Neural cell (in vitro differentiated cells): ENCODE results near the gene TRABD2B. TPM values are rescaled to one million over a fixed set of nuclear protein-coding genes. Genes with fewer than 3 reads are reported as not detected.

Experiments
- H2AFZ ChIP-seq: fragments of 200-600, 300-800 bp; sonication (generic), shearing (Covaris generic); 2 replicates; pipeline ENCODE4 v1.6.0; 2014; ENCODE audit warnings: low read depth, mild to moderate bottlenecking, antibody characterized with exemption, low read length, moderate library complexity
- H3F3A ChIP-seq: fragments of 200-600 bp; shearing (Covaris generic); 2 replicates; pipeline ENCODE4 v1.6.1; 2016; ENCODE audit warnings: mild to moderate bottlenecking, moderate library complexity, mixed read lengths, antibody characterized with exemption, low read length; ENCODE audit not compliant: insufficient read depth, poor library complexity, severe bottlenecking
- H3K27ac ChIP-seq: fragments of 200-600, 300-800 bp; sonication (generic), shearing (Covaris generic); 2 replicates; pipeline ENCODE4 v1.5.1; 2014; ENCODE audit warnings: mild to moderate bottlenecking, low read length, moderate library complexity
- H3K27me3 ChIP-seq: fragments of 300-800, 200-600 bp; sonication (generic), shearing (Covaris generic); 2 replicates; pipeline ENCODE4 v1.6.0; 2014; ENCODE audit warnings: mild to moderate bottlenecking, low read depth, low read length, moderate library complexity; ENCODE audit not compliant: insufficient read depth
- H3K36me3 ChIP-seq: fragments of 300-800, 200-600 bp; sonication (generic), shearing (Covaris generic); 2 replicates; pipeline ENCODE4 v1.5.1; 2014; ENCODE audit warnings: mild to moderate bottlenecking, antibody characterized with exemption, low read length, moderate library complexity; ENCODE audit not compliant: insufficient read depth
- H3K4me2 ChIP-seq: fragments of 300-800, 200-600 bp; sonication (generic), shearing (Covaris generic); 2 replicates; pipeline ENCODE4 v1.6.0; 2014; ENCODE audit warnings: mild to moderate bottlenecking, low read length
- H3K4me3 ChIP-seq: fragments of 300-800, 200-600 bp; sonication (generic), shearing (Covaris generic); 2 replicates; pipeline ENCODE4 v1.5.1; 2014; ENCODE audit warnings: mild to moderate bottlenecking, low read length, moderate library complexity
- H3K79me2 ChIP-seq: fragments of 200-600 bp; shearing (Covaris generic); replicated peaks from 2 replicates; pipeline ENCODE4 v1.6.0; 2014; ENCODE audit warnings: mild to moderate bottlenecking, low read length, moderate library complexity; ENCODE audit not compliant: insufficient read depth
- H3K9ac ChIP-seq: fragments of 300-800, 200-600 bp; sonication (generic), shearing (Covaris generic); 2 replicates; pipeline ENCODE4 v1.6.1; 2016; ENCODE audit warnings: mild to moderate bottlenecking, low read length, mixed read lengths
- H3K9me2 ChIP-seq: fragments of 200-600 bp; shearing (Covaris generic); 2 replicates; pipeline ENCODE4 v1.6.1; 2016; ENCODE audit warnings: mild to moderate bottlenecking, low read length, mixed read lengths; ENCODE audit not compliant: insufficient read depth
- H3K9me3 ChIP-seq: fragments of 200-600, 300-800 bp; sonication (generic), shearing (Covaris generic); 2 replicates; pipeline ENCODE4 v1.6.1; 2016; ENCODE audit warnings: mild to moderate bottlenecking, mixed run types, low read length, moderate library complexity, mixed read lengths
- H4K20me1 ChIP-seq: fragments of 200-600 bp; shearing (Covaris generic); 2 replicates; pipeline ENCODE4 v1.6.1; 2016; ENCODE audit warnings: mild to moderate bottlenecking, mixed run types; ENCODE audit not compliant: insufficient read depth
- EP300 ChIP-seq: fragments of 450-650 bp; conservative IDR thresholded peaks from 2 replicates; pipeline ENCODE4 v1.6.1; 2014; ENCODE audit warnings: antibody characterized with exemption, mild to moderate bottlenecking, moderate library complexity; ENCODE audit not compliant: poor library complexity, severe bottlenecking
- EZH2 ChIP-seq: fragments of 200-600, 300-800 bp; shearing (Covaris generic), sonication (generic); IDR thresholded peaks from 2 replicates; pipeline ENCODE4 v1.6.1; 2014; ENCODE audit warnings: antibody characterized with exemption, low read length, borderline replicate concordance, mild to moderate bottlenecking; ENCODE audit not compliant: insufficient read depth, poor library complexity, severe bottlenecking
- MXI1 ChIP-seq: fragments of 450-650 bp; conservative IDR thresholded peaks from 2 replicates; pipeline ENCODE4 v1.6.1; 2014; ENCODE audit warnings: antibody characterized with exemption, mild to moderate bottlenecking; ENCODE audit not compliant: poor library complexity, severe bottlenecking
- POLR2AphosphoS5 ChIP-seq: IDR thresholded peaks from 2 replicates; pipeline ENCODE4 v1.6.1; 2012
- RAD21 ChIP-seq: fragments of 450-650 bp; conservative IDR thresholded peaks from 2 replicates; pipeline ENCODE4 v1.6.1; 2014; ENCODE audit warnings: antibody characterized with exemption, mild to moderate bottlenecking, moderate library complexity
- SMC3 ChIP-seq: fragments of 450-650 bp; conservative IDR thresholded peaks from 2 replicates; pipeline ENCODE4 v1.6.1; 2014; ENCODE audit warnings: antibody characterized with exemption, mild to moderate bottlenecking, moderate library complexity; ENCODE audit not compliant: poor library complexity
- TAF1 ChIP-seq: IDR thresholded peaks from 2 replicates; pipeline ENCODE4 v1.6.1; 2012; ENCODE audit warnings: low read depth
- polyA plus RNA-seq: library from polyadenylated mRNA; depleted of rRNA; stranded (reverse); fragments of >200 nt; gene quantifications from 2 replicates; pipeline ENCODE4 v1.2.3, GENCODE V29; 2014
- TF ChIP-seq, protein P1 (sequence below): fragments of 450-650 bp; IDR thresholded peaks from 2 replicates; pipeline ENCODE4 v1.5.1; 2014; ENCODE audit warnings: antibody characterized with exemption, mild to moderate bottlenecking, moderate library complexity; ENCODE audit not compliant: poor library complexity, severe bottlenecking
- TF ChIP-seq, protein P2 (sequence below): IDR thresholded peaks from 2 replicates; pipeline ENCODE4 v1.6.1; 2012; ENCODE audit warnings: borderline replicate concordance

The TRABD2B gene
- polyA plus RNA-seq, 1 donor from 2014 or later, result 0.02 TPM

DNA sequence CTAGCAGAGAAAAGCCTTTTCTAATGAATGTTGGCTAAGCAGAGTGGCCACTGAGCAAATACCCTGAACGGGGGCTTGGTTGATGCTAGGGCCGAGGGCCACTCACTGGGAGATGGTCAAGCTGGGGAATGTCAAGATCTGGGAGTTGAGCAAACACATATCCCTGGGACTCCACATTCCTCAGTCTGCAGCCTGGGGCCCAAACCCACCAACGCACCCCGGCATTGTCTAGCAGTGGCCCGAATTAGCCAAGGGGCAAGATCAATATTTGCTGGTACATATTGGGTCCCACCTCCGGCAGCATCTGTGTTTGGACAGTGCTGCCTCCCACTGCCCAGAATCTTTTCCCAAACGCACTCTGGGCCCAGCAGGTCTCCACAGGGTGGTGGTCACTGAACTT, 144.1 kb downstream of the TRABD2B start:
- Histone ChIP-seq H3K4me3 (no peak overlapping the region), H3K9ac (no peak overlapping the region), H3K4me2 (no peak overlapping the region), H3K36me3 (no peaks in the 10 kb centered on the region), H2AFZ (no peak overlapping the region), H3K27me3 (no peaks in the 10 kb centered on the region), H3K9me2 (no peaks in the 10 kb centered on the region), H4K20me1 (no peaks in the 10 kb centered on the region), H3K79me2 (no peaks in the 10 kb centered on the region), H3K9me3 (no peaks in the 10 kb centered on the region), H3K27ac (no peak overlapping the region), H3F3A (no peaks in the 10 kb centered on the region)
- no peak for TF ChIP-seq TAF1
- no peak for TF ChIP-seq POLR2AphosphoS5
- no peak for TF ChIP-seq EZH2
- TF ChIP-seq, protein P1, sequence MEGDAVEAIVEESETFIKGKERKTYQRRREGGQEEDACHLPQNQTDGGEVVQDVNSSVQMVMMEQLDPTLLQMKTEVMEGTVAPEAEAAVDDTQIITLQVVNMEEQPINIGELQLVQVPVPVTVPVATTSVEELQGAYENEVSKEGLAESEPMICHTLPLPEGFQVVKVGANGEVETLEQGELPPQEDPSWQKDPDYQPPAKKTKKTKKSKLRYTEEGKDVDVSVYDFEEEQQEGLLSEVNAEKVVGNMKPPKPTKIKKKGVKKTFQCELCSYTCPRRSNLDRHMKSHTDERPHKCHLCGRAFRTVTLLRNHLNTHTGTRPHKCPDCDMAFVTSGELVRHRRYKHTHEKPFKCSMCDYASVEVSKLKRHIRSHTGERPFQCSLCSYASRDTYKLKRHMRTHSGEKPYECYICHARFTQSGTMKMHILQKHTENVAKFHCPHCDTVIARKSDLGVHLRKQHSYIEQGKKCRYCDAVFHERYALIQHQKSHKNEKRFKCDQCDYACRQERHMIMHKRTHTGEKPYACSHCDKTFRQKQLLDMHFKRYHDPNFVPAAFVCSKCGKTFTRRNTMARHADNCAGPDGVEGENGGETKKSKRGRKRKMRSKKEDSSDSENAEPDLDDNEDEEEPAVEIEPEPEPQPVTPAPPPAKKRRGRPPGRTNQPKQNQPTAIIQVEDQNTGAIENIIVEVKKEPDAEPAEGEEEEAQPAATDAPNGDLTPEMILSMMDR, result no peak
- TF ChIP-seq, protein P2, sequence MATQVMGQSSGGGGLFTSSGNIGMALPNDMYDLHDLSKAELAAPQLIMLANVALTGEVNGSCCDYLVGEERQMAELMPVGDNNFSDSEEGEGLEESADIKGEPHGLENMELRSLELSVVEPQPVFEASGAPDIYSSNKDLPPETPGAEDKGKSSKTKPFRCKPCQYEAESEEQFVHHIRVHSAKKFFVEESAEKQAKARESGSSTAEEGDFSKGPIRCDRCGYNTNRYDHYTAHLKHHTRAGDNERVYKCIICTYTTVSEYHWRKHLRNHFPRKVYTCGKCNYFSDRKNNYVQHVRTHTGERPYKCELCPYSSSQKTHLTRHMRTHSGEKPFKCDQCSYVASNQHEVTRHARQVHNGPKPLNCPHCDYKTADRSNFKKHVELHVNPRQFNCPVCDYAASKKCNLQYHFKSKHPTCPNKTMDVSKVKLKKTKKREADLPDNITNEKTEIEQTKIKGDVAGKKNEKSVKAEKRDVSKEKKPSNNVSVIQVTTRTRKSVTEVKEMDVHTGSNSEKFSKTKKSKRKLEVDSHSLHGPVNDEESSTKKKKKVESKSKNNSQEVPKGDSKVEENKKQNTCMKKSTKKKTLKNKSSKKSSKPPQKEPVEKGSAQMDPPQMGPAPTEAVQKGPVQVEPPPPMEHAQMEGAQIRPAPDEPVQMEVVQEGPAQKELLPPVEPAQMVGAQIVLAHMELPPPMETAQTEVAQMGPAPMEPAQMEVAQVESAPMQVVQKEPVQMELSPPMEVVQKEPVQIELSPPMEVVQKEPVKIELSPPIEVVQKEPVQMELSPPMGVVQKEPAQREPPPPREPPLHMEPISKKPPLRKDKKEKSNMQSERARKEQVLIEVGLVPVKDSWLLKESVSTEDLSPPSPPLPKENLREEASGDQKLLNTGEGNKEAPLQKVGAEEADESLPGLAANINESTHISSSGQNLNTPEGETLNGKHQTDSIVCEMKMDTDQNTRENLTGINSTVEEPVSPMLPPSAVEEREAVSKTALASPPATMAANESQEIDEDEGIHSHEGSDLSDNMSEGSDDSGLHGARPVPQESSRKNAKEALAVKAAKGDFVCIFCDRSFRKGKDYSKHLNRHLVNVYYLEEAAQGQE, result no peak
- no peak for TF ChIP-seq MXI1
- TF ChIP-seq RAD21, result no peak
- no peak for TF ChIP-seq SMC3
- TF ChIP-seq EP300, result no peak

DNA sequence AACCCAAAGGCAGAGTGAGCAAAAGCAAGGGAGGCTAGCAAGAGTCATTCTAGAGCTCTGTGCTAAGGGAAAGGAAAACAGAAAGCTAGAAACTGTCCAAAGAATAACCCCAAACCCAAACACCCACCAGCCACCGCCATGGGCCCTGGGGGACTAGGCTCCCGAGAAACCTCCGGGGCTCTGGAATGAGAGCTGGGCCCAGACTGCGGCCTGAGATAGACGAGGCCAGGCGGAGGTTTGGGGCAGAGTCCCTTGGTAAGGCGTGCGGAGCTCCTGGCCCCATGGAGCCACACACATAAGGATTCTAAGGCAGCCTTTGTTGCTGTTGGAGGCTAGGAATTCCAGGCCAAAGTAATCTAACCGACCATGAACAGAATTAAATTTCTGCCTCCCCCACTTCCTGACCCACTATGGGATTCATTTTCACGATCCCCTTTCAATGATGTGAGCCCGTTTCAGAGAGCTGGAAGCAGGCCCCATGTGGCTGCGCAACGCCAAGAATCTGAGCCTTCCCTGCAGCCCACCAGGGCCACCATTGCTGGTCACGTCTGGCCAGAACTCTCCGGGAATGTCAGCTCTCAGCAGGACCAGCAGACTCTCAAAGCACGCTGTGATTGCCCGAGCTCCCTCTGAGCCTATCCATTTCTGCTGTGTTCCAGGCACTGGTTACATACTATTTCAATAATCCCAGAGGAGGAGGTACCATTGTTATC, 145.0 kb downstream of the TRABD2B start:
- H3K79me2 ChIP-seq, result no peaks in the 10 kb centered on the region
- TF ChIP-seq, protein P2, result no peak
- TF ChIP-seq TAF1, result no peak
- no peak overlapping the region for H3K4me2 ChIP-seq
- H4K20me1 ChIP-seq, result no peaks in the 10 kb centered on the region
- H3K9me2 ChIP-seq, result no peaks in the 10 kb centered on the region
- no peak overlapping the region for H3K4me3 ChIP-seq
- no peaks in the 10 kb centered on the region for H3F3A ChIP-seq
- H3K9me3 ChIP-seq, result no peaks in the 10 kb centered on the region
- no peaks in the 10 kb centered on the region for H3K36me3 ChIP-seq
- H3K9ac ChIP-seq, result no peak overlapping the region
- no peaks in the 10 kb centered on the region for H3K27me3 ChIP-seq
- no peak overlapping the region for H2AFZ ChIP-seq
- no peak overlapping the region for H3K27ac ChIP-seq
